ENCODE data around the gene LCOR. TPM values are rescaled to one million over a fixed set of nuclear protein-coding genes. Genes with fewer than 3 reads are reported as not detected.

The LCOR gene
- total and polyA plus RNA-seq, 2 experiments from 2014 or later: 13.7 to 22.2 TPM

DNA sequence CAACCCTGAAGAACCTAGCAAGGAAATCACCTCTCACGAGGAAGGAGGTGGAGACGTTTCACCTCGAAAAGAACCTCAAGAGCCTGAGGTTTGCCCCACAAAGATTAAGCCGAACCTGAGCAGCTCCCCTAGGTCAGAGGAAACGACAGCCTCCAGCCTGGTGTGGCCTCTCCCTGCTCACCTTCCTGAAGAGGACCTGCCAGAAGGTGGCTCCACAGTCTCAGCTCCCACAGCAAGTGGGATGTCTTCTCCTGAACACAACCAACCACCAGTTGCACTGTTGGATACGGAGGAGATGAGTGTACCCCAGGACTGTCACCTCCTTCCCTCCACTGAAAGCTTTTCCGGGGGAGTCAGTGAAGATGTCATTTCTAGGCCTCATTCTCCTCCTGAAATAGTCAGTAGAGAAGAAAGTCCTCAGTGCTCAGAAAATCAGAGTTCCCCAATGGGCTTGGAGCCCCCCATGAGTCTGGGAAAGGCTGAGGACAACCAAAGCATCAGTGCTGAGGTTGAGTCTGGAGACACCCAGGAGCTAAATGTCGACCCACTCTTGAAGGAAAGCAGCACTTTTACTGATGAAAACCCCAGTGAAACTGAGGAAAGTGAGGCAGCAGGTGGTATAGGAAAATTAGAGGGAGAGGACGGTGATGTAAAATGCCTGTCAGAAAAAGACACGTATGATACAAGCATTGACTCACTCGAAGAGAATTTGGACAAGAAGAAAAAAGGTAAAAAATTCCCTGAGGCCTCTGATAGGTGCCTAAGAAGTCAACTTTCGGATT lies 150.2 kb downstream of the LCOR start:
- TF ChIP-seq, protein P1, sequence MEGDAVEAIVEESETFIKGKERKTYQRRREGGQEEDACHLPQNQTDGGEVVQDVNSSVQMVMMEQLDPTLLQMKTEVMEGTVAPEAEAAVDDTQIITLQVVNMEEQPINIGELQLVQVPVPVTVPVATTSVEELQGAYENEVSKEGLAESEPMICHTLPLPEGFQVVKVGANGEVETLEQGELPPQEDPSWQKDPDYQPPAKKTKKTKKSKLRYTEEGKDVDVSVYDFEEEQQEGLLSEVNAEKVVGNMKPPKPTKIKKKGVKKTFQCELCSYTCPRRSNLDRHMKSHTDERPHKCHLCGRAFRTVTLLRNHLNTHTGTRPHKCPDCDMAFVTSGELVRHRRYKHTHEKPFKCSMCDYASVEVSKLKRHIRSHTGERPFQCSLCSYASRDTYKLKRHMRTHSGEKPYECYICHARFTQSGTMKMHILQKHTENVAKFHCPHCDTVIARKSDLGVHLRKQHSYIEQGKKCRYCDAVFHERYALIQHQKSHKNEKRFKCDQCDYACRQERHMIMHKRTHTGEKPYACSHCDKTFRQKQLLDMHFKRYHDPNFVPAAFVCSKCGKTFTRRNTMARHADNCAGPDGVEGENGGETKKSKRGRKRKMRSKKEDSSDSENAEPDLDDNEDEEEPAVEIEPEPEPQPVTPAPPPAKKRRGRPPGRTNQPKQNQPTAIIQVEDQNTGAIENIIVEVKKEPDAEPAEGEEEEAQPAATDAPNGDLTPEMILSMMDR (IDR thresholded peaks at IDR 0.05; ENCODE audit: low read depth, low read length): no peak
- no peaks in the 10 kb centered on the region for H3K4me1 ChIP-seq (ENCODE audit: low read depth)

GRCh38 chr10:96984541-96985131 lies 152.5 kb downstream of the LCOR start:
- Histone ChIP-seq H3K4me1 (ENCODE audit: low read depth) (no peaks in the 10 kb centered on the region), H3K36me3 (peaks cover 4% of the 10 kb centered on the region), H3K27me3 (no peaks in the 10 kb centered on the region), H3K27ac (no peak overlapping the region), H3K9me3 (ENCODE audit: low read depth) (no peaks in the 10 kb centered on the region), H3K4me3 (no peak overlapping the region)
- TF ChIP-seq, protein P1 (IDR thresholded peaks at IDR 0.05; ENCODE audit: low read depth, low read length): no peak
- DNase-seq (ENCODE audit: low read depth in 1 of 2, low spot score in 1 of 2): no peak

More for the DNA sequence above, 150.2 kb downstream of the LCOR start:
- Histone ChIP-seq H3K27ac (no peak overlapping the region), H3K9me3 (ENCODE audit: low read depth) (no peaks in the 10 kb centered on the region), H3K36me3 (peaks cover 4% of the 10 kb centered on the region), H3K4me3 (no peak overlapping the region), H3K27me3 (no peaks in the 10 kb centered on the region)
- DNase-seq (ENCODE audit: low read depth in 1 of 2, low spot score in 1 of 2): no peak

DNA sequence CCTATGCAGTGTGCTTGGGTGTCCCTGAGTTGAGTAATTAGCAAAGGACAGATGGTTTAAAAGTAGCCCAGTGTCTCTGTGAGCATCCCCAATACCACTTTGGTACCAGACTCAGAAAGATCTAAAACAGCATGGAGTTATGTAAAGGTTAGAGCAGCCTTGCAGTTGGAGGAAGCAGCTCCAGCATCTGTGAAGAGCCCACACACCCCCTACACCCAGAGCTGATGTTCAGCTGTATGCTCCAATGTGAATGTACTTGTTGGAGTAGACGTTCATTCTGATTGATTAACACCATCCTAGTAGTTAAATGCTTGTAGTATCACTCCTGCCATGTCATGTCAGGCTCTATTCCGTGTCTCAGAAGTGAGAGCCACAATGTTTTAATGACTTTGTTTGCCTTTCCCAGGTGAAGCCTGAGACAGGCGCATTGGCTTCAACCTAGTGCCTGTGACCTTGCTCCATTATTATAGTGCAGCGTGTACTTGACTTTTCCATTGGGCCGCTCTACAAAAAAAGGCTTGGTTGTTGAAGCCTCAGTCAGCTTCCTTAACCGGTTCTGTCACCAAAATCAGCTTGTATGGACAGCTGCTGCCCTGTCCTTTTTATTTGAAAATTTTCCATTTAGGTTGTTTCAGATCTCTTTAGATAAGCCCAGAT lies 154.2 kb downstream of the LCOR start:
- Histone ChIP-seq H3K36me3 (peaks cover 1% of the 10 kb centered on the region), H3K4me1 (ENCODE audit: low read depth) (peaks cover 6% of the 10 kb centered on the region), H3K4me3 (no peak overlapping the region), H3K9me3 (ENCODE audit: low read depth) (no peaks in the 10 kb centered on the region), H3K27me3 (no peaks in the 10 kb centered on the region), H3K27ac (no peak overlapping the region)
- DNase-seq (ENCODE audit: low read depth in 1 of 2, low spot score in 1 of 2): no peak
- TF ChIP-seq, protein P1 (IDR thresholded peaks at IDR 0.05; ENCODE audit: low read depth, low read length): no peak

DNA sequence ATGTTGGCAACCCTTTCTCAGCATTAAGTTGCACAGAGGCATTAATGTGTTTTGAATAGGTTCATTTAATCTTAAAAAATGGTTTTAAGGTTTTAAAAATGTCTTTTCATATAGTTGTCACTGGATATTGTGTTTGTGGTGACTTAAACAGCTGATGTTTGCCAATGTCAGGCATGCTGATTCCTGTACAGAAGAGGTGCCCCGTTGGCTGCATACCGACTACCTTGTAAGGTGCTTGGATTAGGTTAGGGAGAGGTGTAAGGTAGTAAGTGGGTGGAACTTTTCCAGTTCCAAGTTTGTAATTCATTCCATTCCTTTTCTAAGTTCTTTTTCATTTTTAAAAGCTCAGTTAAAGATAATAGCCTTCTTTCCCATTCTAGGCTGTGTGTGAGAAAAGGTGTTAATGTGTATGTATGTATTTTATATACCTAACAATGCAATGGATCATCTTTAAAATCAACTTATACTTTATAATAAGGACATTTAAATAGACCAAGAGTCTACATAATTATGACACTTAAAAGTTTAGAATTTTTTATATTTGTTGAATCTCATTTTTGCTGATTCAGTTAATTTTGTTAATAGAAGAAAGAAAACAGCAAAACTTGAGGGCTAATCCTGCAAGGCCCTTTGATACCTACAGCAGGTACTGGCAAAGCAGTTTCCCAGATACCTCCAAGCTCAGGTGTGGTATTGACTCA lies 155.2 kb downstream of the LCOR start:
- peaks cover 11% of the 10 kb centered on the region for H3K4me1 ChIP-seq (ENCODE audit: low read depth)
- TF ChIP-seq, protein P1 (IDR thresholded peaks at IDR 0.05; ENCODE audit: low read depth, low read length): no peak

DNA sequence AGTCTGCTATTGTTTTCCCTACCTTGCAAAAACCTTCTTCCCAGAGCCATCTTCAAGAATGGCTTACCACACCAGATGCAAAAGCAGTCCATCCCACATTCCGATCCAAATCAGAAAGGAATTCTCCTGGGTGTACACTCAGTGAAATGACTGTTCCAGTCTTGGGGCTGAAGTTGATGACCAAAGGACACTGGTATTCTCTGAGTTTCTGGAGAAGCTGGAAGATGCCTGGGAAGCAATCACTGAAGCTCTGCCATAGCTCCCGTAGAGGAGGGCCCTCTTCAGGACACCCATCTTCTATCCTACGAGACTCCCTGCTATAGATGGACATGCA lies 155.7 kb downstream of the LCOR start:
- Histone ChIP-seq H3K36me3 (no peaks in the 10 kb centered on the region), H3K27me3 (no peaks in the 10 kb centered on the region), H3K4me3 (no peak overlapping the region), H3K4me1 (ENCODE audit: low read depth) (peaks cover 11% of the 10 kb centered on the region), H3K9me3 (ENCODE audit: low read depth) (no peaks in the 10 kb centered on the region), H3K27ac (no peak overlapping the region)
- no peak for DNase-seq (ENCODE audit: low read depth in 1 of 2, low spot score in 1 of 2)
- TF ChIP-seq, protein P1 (IDR thresholded peaks at IDR 0.05; ENCODE audit: low read depth, low read length): no peak

More for the DNA sequence above, 155.2 kb downstream of the LCOR start:
- Histone ChIP-seq H3K4me3 (no peak overlapping the region), H3K9me3 (ENCODE audit: low read depth) (no peaks in the 10 kb centered on the region), H3K27me3 (no peaks in the 10 kb centered on the region), H3K36me3 (no peaks in the 10 kb centered on the region), H3K27ac (no peak overlapping the region)
- DNase-seq (ENCODE audit: low read depth in 1 of 2, low spot score in 1 of 2): no peak

Measured in cardiac muscle cell (in vitro differentiated cells and primary cell).